A673 (cell line): ENCODE results near the gene YTHDF1.

Experiments
- CTCF ChIP-seq: fragments of 300-800, 200-600 bp; sonication (generic); conservative IDR thresholded peaks from 2 replicates; pipeline ENCODE4 v1.5.1; 2017; ENCODE audit warnings: low read depth, mild to moderate bottlenecking, antibody characterized with exemption, low read length, moderate library complexity, mixed read lengths
- EZH2 ChIP-seq: fragments of 200-600 bp; sonication (generic); IDR thresholded peaks from 2 replicates; pipeline ENCODE4 v1.6.1; 2017; ENCODE audit warnings: borderline replicate concordance, low read depth, mild to moderate bottlenecking, mixed read lengths, antibody characterized with exemption, low read length; ENCODE audit not compliant: poor library complexity, severe bottlenecking

GRCh38 chr20:63212393-63212730 lies 3.6 kb downstream of the YTHDF1 start:
- no peak for TF ChIP-seq CTCF
- no peak for TF ChIP-seq EZH2
